Measurements from ENCODE around the gene DROSHA.
"Not testable (repeated sequence)": the region's sequence is repeated elsewhere in the genome, so short reads cannot be mapped to it uniquely, and the experiment has no call there.

Gene DROSHA

DNA sequence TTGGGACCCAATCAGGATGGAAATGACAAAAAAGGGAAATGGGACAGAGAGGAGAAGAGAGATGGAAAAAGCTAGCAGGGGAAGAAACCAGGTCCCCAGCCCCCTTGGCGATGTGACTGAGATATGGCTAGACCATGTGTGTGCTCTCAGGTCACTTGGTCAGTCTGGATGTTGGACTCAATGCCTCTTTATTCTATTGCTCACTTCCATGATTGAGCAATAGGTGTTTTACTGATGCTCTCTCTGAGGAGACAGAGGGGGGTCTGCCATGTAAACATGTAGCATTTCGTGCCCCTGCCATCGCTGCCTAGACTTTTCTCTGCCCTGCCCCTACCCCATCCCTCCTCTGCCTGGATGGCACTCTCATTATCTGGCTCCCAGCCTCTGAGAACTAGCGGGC is 150.6 kb downstream of the DROSHA start:
- DNase-seq (ENCODE audit: low spot score), result no peak

DNA sequence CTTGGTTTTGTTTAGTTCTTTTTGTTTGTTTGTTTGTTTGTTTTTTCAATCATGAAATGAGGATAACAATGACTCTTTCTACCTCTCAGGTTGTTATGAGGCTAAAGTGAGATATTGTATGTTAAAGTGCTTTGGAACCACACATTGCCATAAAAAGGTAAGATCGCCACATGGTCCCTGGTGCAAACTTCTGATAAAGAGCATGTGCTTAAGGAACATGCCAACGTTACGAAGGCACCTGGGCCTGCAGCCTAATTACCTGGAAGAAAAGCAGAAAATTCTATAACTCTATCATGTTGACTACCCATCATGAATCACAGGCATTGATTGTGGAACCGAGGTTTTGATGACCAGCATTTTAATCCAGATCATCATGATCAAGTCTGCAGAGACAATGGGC is 151.8 kb downstream of the DROSHA start:
- no peak for DNase-seq (ENCODE audit: low spot score)

DNA sequence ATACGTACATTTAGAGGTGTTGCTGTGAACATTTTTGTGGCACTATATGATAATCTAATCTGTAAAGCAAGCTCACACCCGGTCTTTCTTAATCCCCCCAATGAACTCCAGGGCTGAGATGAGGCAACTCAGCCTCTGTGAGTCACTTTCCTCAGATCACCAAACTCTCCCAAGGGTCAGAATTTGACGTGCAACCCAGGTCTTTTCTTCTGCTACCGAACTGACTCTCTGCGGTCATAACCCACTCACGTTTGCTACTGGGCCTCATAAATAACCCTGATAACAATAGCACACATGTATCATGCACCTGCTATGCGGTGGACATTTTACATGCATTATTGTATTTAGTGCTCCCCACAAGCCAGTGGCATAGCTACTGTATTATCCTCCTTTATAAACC is 153.1 kb downstream of the DROSHA start:
- no peak for DNase-seq (ENCODE audit: low spot score)

DNA sequence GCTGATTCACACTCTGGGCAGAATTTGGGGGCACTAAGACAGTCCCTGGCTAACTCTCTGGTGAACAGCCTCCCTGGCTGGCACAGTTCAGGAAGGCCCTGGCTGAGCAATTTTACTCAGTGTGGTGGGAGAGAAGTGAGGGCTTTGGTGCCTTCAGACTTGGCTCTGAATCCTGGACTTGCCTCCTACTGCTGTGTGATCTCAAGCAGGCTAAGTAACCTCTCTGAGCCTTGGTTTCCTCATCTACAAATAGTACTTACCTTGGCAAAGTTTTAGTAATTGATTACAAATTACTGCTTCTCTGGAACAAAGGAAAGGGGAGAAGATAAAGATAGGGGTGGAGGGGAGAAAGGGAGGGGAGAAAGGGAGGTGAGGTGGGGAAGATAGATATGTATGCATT is 153.8 kb downstream of the DROSHA start:
- DNase-seq (ENCODE audit: low spot score), result no peak

DNA sequence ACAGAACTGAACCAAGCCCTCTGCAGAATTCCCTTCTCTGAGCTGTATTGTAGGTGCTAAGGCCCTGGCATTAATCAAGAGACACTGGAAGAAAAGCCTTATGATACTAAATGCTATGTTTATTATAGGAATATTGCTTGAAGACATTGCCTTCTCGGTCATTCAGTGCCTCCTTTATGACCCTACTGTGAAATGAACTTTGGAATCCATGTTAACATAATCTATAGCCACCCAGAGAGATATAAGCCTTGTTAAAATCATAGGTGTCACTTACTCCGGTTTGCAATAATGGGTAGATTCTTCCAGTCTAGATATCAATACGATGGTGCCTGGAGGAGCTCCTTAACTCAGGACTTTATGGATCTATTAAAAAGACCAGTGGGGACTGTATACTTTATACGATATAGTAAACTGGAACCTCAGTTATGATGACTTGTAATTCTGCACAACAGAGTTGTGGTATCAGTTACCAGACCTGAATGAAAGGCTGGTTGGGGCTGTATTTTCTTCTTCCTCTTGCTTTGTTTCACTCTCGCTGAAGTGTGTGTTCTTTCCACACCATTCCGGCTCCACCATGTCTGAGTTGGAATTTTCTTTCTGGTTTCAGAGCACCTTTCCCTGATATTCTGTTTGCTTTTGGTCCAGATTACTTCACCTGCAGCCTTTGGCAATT is 154.5 kb downstream of the DROSHA start:
- no peak for DNase-seq (ENCODE audit: low spot score)

DNA sequence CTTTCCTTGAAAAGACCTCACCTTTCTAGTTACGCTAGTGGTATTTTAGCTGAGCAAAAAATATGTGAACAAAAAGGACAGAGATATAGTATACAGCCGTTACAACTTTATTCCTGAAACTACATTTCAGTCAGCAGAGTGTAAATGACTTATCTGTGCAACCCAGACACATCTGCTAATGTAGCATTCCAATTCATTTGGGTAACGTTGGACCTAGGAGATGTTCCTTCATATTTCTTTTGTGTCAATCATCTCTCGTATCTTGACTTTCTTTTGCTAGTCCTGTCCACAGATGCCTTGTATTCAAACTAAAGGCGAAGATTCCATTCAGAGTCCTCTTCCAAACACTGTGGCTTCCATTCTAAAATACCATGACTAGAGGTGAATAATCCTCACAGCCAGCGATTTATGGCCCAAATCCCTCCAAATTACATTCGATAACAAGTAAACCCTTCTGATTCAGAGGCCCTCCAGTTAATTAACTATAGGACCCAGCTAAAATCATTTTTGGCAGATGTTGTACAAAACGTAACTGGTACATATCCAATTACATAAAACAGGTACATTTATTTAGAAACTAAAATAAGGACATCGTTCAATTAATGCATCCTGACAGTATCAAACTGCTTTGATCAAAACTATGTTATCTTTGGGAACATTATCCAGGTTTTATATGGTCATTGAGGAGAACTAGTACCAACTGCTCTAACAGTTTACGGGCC is 155.7 kb downstream of the DROSHA start:
- DNase-seq (ENCODE audit: low spot score), result no peak

DNA sequence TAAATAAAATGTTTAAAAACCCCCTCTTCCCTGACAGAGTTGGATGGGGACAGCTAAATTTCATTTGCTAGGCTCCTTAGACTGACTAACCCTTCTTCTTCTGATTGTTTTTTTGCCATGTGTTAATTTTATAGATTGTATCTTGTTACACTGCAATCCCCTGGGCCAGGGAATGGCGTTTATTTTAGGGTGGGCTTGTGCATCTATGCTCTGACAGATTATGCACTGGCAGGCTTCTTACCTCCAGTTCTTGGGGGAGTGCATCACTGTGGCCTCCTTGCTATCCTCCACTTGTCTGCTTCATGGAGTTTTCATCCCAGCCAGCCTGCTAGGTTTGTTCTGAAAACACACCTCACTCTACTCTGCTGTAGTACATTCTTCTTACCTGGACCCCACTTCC is 159.8 kb downstream of the DROSHA start:
- DNase-seq (ENCODE audit: low spot score), result no peak

DNA sequence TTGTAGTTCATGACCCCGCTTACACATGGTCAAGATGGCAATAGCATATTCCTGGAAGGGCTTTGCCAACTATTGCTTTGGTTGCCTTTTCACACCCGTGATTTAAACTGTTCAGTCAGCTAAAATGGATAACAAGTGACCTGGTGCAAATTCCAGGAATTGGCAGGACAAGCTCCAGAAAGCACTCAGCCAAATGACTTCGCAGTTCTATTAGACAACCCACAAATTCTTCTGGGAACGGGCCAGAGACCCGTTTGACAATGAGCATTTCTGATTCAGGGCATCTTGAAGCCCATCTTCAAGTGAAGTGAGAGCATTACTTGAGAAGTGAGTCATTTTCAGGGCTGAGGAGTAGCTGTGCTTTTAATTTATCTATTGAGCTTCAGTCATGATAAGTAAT is 165.0 kb downstream of the DROSHA start:
- no peak for DNase-seq (ENCODE audit: low spot score)

DNA sequence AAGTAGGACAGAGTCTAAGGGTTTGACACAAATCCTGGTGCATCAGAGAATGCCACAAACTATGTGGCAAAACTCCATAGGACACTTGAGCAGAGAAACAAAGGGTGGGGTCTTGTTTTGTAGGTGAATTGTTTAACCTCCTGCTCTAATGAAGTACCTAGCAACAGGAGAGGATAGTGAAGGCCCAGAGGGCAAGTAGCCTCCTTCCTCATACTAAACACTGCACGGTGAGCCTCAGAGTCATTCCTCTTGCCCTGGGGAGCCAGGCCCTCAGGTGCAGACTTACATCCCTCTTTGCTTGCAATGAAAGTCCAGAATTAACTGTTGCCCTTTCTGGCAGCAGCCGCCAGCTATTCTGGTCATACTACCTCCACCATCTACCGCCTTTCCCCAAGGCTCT is 166.1 kb downstream of the DROSHA start:
- no peak for DNase-seq (ENCODE audit: low spot score)

DNA sequence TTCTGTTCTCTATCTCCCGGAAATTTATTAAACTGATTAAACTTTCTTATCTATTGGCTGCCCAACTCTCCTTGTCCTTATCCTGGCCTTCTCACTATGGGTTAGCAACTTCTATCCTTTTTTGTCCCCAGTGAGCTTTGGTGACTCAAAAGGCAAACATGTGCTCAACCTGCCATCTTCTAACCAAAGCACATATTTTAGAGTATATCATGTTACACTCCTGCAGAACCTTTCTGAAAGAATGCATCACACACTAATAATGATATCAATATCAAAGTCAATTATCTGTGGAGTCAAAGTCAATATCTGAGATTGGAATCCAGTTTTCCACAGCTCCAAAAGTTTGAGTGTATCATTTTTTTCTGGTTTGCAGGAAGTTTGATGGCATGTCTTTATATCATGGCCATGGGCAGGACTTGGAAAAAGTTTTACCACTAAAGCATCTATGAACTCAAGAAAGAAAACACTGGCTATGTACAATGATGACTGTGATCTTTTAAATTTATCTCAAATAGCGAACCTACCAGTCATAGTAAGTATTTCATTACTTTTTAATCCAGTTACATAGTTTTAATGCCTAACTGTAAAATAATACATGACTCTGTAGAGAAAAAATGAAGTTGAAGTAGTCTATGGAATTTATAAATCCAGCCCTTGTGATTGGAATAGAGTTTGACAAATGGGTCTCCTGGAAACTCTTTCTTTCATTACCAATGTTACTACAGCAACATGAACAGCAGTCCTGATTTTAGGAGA is 166.8 kb downstream of the DROSHA start:
- no peak for DNase-seq (ENCODE audit: low spot score)

DNA sequence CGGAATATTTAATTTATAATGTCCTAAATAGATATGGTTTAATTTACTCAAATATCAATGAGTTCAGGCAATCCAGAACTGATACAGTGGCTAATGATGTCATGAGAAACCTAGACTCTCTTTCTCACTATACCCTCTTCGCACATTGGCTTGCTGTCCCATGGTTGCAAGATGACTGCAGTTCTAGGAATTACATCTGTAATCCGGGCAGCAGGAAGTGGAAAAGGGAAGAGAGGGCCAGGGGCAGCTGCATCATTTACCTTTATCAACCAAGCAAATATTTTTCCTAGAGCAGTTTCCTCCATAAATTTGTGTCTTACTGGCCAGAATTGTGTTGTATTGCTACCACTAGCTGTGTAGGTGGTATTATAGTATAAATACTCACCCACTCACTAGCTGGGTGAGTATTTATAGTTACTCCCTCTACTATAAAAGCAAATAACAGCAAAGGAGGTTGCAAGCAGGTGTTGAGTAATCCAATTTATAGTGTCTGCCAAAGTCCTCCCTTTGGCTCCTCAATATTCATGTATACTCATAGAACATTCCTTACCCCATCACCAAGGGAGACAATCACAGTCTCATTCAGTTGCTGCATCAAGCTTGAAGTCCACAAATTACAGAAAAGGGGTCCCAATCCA is 168.8 kb downstream of the DROSHA start:
- no peak for DNase-seq (ENCODE audit: low spot score)

DNA sequence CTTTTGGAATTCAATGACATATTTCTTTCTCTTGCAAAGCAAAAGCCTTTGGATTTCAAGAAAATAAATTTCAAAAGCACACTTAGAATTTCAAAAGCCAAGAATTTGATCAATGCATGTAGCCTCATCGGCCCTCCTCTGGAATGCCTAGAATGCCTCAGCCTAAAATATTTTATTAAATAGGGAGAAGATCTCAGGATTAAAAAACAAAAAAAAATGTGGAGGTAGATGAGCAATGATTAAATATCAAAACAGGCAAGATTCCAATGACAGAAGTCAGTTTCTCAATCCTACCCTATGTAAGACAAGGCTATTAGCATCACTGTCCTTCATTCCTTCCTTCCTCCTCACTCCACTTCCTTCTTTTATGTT is 169.4 kb downstream of the DROSHA start:
- DNase-seq (ENCODE audit: low spot score), result no peak

DNA sequence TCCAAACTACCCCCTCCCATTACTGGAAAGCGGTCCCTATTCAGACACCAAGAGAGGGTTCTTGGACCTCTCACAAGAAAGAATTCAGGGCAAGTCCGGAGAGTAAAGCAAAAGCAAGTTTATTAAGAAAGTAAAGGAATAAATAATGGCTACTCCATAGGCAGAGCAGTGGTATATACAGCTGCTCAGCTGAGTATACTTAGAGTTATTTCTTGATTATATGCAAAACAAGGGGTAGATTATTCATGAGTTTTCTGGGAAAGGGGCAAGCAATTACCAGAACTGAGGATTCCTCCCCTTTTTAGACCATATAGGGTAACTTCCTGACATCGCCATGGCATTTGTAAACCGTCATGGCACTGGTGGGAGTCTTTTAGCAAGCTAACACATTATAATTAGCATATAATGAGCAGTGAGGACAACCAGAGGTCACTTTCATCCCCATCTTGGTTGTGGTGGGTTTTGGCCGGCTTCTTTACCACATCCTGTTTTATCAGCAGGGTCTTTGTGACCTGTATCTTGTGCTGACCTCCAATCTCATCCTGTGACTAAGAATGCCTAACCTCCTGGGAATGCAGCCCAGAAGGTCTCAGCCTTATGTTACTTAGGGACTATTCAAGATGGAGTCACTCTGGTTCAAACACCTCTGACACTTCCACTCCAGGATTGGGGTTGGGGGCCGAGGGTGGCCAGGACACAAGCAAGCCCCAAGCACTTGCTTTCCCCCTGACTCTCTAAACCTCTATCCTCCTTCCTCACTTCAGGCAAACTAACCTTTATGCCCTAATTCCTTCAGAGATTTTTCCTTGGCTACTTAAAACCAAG is 170.0 kb downstream of the DROSHA start:
- DNase-seq (ENCODE audit: low spot score), result not testable (repeated sequence)

DNA sequence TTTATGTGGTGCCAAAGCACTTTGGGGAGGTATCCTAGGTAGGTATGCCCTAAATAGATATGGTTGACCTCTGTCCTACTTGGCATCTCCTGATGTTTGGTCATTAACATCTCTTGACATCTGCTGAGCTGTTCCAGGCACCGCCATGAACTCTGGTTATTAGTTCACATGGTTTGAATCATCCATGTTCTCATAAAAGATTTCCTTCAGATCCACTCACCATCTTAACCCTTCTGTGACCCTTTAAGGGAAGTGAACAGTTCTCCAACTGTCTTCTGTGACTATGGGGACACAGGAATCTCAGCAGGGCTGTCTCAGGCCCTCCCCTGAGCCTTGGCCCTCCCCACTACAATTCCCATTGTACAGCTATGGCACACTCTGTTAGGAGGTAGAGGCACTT is 170.7 kb downstream of the DROSHA start:
- no peak for DNase-seq (ENCODE audit: low spot score)

DNA sequence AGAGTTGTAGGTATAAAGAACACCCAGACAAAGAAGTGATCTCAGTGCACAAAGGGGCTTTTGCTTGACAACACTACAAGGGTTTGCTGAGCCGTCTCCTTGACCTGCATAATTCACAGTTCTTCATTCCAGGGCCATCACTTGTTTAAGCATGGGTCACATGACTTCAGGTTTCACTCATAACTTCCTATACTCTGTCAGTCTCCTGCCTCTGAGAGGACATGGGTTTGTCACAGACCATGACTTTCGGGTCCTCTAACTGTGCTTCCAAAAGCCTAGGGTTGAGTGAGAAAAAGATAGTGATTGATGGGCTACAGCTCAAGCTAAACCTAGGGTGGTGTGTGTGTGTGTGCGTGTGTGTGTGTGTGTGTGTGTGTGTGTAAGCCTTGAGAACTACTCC is 172.1 kb downstream of the DROSHA start:
- DNase-seq (ENCODE audit: low spot score), result no peak

DNA sequence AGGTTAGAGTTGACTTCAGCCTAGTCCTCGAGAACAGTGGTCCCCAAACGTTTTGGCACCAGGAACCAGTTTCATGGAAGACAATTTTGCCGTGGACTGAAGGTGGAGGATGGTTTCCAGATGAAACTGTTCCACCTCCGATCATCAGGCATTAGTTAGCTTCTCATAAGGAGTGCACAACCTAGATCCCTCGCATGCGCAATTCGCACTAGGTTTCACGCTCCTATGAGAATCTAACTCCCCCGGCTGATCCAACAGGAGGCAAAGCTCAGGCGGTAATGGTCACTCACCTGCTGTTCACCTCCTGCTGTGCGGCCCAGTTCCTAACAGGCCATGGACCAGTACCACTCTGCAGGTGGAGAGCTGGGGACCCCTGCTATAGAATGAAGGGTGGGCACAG is 174.9 kb downstream of the DROSHA start:
- no peak for DNase-seq (ENCODE audit: low spot score)

DNA sequence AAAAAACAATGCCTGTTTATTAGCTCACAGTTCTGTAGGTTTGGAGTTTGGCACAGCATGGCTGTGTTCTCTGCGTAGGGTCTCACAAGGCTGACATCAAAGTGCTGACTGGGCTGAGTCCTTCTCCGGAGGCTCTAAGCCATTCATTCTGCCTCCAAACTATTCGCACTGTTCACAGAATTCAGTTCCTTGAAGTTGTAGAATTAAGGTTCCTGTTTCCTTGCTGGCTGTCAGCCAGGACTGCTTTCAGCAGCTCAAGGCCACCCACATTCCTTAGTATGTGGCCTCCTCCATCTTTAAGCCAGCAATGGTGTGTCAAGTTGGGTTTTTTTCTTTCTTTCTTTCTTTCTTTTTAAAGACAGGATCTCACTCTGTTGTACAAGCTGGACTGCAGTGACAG is 176.6 kb downstream of the DROSHA start:
- DNase-seq (ENCODE audit: low spot score), result no peak
